Measurements from ENCODE around the gene DIRAS2. TPM values are rescaled to one million over a fixed set of nuclear protein-coding genes. Genes with fewer than 3 reads are reported as not detected.

The DIRAS2 gene
- total RNA-seq, 2 donors from 2014 or later = 0.28 TPM; not detected in 1

DNA sequence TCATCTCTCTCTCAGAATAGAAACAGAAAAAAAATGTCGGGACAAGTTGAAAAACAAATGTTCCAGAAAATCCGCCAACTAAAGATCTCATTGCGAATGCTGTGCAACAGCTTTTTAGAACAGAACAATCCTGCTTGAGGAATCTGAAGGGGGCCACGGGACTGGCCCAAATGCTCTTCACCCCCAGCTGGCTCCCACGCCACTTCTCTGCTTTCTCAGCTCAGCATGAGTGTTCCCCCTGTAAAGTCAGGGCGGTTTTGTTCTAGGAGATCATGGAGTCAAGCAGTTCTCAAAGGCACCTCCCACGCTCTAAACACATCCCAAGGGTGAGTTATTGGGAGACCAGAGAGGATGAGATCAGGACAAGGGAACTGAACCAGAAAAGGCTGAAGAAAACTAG, 31.5 kb downstream of the DIRAS2 start:
- Histone ChIP-seq H3K27ac (no peak overlapping the region), H3K27me3 (replicated peaks; ENCODE audit: insufficient read depth) (no peaks in the 10 kb centered on the region), H3K9me3 (no peaks in the 10 kb centered on the region), H3K4me3 (no peak overlapping the region), H3K36me3 (no peaks in the 10 kb centered on the region), H3K4me1 (replicated peaks) (no peaks in the 10 kb centered on the region)
- TF ChIP-seq POLR2AphosphoS5 (IDR thresholded peaks at IDR 0.05) (no peak), POLR2A (IDR thresholded peaks at IDR 0.05) (no peak), CTCF (IDR thresholded peaks at IDR 0.05) (no peak)
- intact Hi-C loops (cut with DNase I) = no loop called here
- no peak for DNase-seq (ENCODE audit: low spot score)
- WGBS = 92% methylated on average over 7 of the region's 7 CpGs

DNA sequence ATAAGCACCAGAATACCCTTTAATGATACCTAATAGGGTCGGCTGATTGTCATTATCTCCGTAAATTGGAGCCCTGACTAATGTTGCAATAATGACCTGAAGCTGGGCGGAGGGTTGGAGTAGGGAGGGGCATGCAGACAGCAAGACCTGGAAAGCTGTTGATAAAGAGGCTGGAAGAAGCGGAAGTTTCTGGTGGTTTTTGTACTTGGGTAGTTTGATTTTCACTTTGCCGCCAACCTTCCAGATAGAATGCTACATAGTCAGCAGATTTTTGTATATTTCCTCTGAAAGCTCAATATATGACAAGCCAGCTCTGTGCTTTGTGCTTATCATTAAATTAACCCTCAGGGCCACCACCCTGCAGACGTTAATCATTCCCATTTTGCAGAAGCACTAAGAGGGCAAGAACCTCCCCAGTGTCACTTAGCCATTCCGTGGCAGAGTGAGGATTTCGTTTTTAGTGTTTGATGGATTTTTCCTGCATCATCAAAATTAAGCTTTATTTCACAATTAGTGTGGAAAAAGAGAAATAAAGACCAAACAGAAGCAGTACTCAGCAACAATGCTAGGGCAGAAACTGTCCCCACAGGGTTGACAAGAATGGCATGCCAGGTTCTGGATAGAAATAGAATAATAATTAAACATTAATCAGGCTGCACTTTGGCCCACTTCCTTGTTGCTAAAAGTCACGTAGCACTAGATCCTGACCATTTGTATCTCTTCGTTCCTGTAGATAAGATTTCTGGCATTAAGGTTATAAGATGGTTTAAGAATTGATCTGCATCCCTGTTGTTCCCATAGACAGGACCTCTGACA, 34.7 kb downstream of the DIRAS2 start:
- H3K4me1 ChIP-seq (replicated peaks) = no peaks in the 10 kb centered on the region
- H3K27me3 ChIP-seq (replicated peaks; ENCODE audit: insufficient read depth) = no peaks in the 10 kb centered on the region
- no peak overlapping the region for H3K27ac ChIP-seq
- no peak for TF ChIP-seq POLR2AphosphoS5 (IDR thresholded peaks at IDR 0.05)
- H3K9me3 ChIP-seq = no peaks in the 10 kb centered on the region
- DNase-seq (ENCODE audit: low spot score) = no peak
- intact Hi-C loops (cut with DNase I) = no loop called here
- WGBS = 79% methylated on average over 10 of the region's 10 CpGs
- H3K4me3 ChIP-seq = no peak overlapping the region
- no peaks in the 10 kb centered on the region for H3K36me3 ChIP-seq

- Histone ChIP-seq H3K36me3 (no peaks in the 10 kb centered on the region), H3K4me1 (replicated peaks) (no peaks in the 10 kb centered on the region), H3K4me3 (no peak overlapping the region), H3K9me3 (no peaks in the 10 kb centered on the region), H3K27me3 (replicated peaks; ENCODE audit: insufficient read depth) (no peaks in the 10 kb centered on the region), H3K27ac (no peak overlapping the region)
- intact Hi-C loops (cut with DNase I) = no loop called here
- DNase-seq (ENCODE audit: low spot score) = no peak
- TF ChIP-seq CTCF (IDR thresholded peaks at IDR 0.05) (no peak), POLR2AphosphoS5 (IDR thresholded peaks at IDR 0.05) (no peak), POLR2A (IDR thresholded peaks at IDR 0.05) (no peak)
- 35% methylated on average over 1 of the region's 1 CpG for WGBS
Observed at GRCh38 chr9:90600029-90600428, 42.6 kb downstream of the DIRAS2 start.

- H3K36me3 ChIP-seq = no peaks in the 10 kb centered on the region
- no peak overlapping the region for H3K4me3 ChIP-seq
- DNase-seq (ENCODE audit: low spot score) = no peak
- no peaks in the 10 kb centered on the region for H3K27me3 ChIP-seq (replicated peaks; ENCODE audit: insufficient read depth)
- no peaks in the 10 kb centered on the region for H3K9me3 ChIP-seq
- TF ChIP-seq POLR2A (IDR thresholded peaks at IDR 0.05) (no peak), POLR2AphosphoS5 (IDR thresholded peaks at IDR 0.05) (no peak), CTCF (IDR thresholded peaks at IDR 0.05) (no peak)
- intact Hi-C loops (cut with DNase I) = no loop called here
- WGBS = 87% methylated on average over 5 of the region's 5 CpGs
- no peak overlapping the region for H3K27ac ChIP-seq
- H3K4me1 ChIP-seq (replicated peaks) = no peaks in the 10 kb centered on the region
Observed at GRCh38 chr9:90598191-90598590, 44.4 kb downstream of the DIRAS2 start.

- 87% methylated on average over 2 of the region's 2 CpGs for WGBS
- Histone ChIP-seq H3K36me3 (no peaks in the 10 kb centered on the region), H3K27me3 (replicated peaks; ENCODE audit: insufficient read depth) (no peaks in the 10 kb centered on the region), H3K4me1 (replicated peaks) (no peaks in the 10 kb centered on the region), H3K9me3 (no peaks in the 10 kb centered on the region), H3K4me3 (no peak overlapping the region), H3K27ac (no peak overlapping the region)
- intact Hi-C loops (cut with DNase I) = no loop called here
- TF ChIP-seq POLR2A (IDR thresholded peaks at IDR 0.05) (no peak), CTCF (IDR thresholded peaks at IDR 0.05) (no peak), POLR2AphosphoS5 (IDR thresholded peaks at IDR 0.05) (no peak)
- no peak for DNase-seq (ENCODE audit: low spot score)
Observed at GRCh38 chr9:90593646-90594045, 49.0 kb downstream of the DIRAS2 start.

Measured in prostate gland (tissue), 2 donors.